PC-9 (cell line): ENCODE data around the gene KLHL36.

Experiments used
- CTCF ChIP-seq: fragments of 200-600 bp; sonication (generic); conservative IDR thresholded peaks from 2 replicates; pipeline ENCODE4 v1.6.1; 2017; ENCODE audit warnings: mixed run types, antibody characterized with exemption, mild to moderate bottlenecking, moderate library complexity
- EZH2 ChIP-seq: fragments of 200-600 bp; sonication (generic); IDR thresholded peaks from 2 replicates; pipeline ENCODE4 v1.8.0; 2017; ENCODE audit warnings: antibody characterized with exemption, low read depth

GRCh38 chr16:84657229-84657837, 9.0 kb downstream of the KLHL36 start:
- TF ChIP-seq CTCF (no peak), EZH2 (no peak)
